H7 (cell line): Measurements from ENCODE around the gene SLC39A10. TPM values are rescaled to one million over a fixed set of nuclear protein-coding genes. Genes with fewer than 3 reads are reported as not detected.

Experiments used
- DNase-seq: peaks from one replicate; pipeline ENCODE4 v3.0.0; 2012
- H3K27me3 ChIP-seq: 2 replicates; pipeline ENCODE4 v1.6.0; 2011; ENCODE audit warnings: mild to moderate bottlenecking, low read length; ENCODE audit not compliant: control insufficient read depth, insufficient read depth
- H3K36me3 ChIP-seq: replicated peaks from 2 replicates; pipeline ENCODE4 v1.5.1; 2011; ENCODE audit warnings: low read length; ENCODE audit not compliant: control insufficient read depth, insufficient read depth
- H3K4me3 ChIP-seq: 2 replicates; pipeline ENCODE4 v1.5.1; 2011; ENCODE audit warnings: low read depth, mild to moderate bottlenecking, control low read depth, low read length, moderate library complexity; ENCODE audit not compliant: insufficient read depth
- total RNA-seq: library from RNA; depleted of rRNA; stranded (reverse); fragments of >200 nt; shearing (Covaris generic); gene quantifications from 2 replicates; pipeline ENCODE4 v1.2.3, GENCODE V29; 2014; rRNA removed

SLC39A10 gene
- total RNA-seq = 92.6 and 111 TPM in 2 replicates

GRCh38 chr2:195656859-195657633 lies at the start of gene SLC39A10:
Gene SLC39A10 (plus strand): TSS chr2:195657226. CDS start chr2:195680043, 22,817 bp downstream.
- peak; percentile 83 for DNase-seq
- H3K4me3 ChIP-seq = peak within 1 kb of the TSS; percentile 91
- H3K36me3 ChIP-seq = no peaks in the 10 kb centered on the region
- no peaks in the 10 kb centered on the region for H3K27me3 ChIP-seq

GRCh38 chr2:195608768-195609454 lies 48.1 kb upstream of the SLC39A10 start:
- no peaks in the 10 kb centered on the region; the same call in 1 of the 2 replicates for H3K36me3 ChIP-seq
- no peaks in the 10 kb centered on the region for H3K27me3 ChIP-seq
- H3K4me3 ChIP-seq = no peak overlapping the region
- DNase-seq = no peak

- no peak for DNase-seq
- Histone ChIP-seq H3K36me3 (no peaks in the 10 kb centered on the region; the same call in 1 of the 2 replicates), H3K27me3 (no peaks in the 10 kb centered on the region), H3K4me3 (no peak overlapping the region)
These were observed 46.3 kb upstream of the SLC39A10 start for GRCh38 chr2:195610717-195611116.

GRCh38 chr2:195612611-195613495 lies 44.2 kb upstream of the SLC39A10 start:
- H3K36me3 ChIP-seq = no peaks in the 10 kb centered on the region; the same call in 1 of the 2 replicates
- no peak overlapping the region for H3K4me3 ChIP-seq
- peak; percentile 65 for DNase-seq
- no peaks in the 10 kb centered on the region for H3K27me3 ChIP-seq

GRCh38 chr2:195613922-195614321 lies 43.1 kb upstream of the SLC39A10 start:
- Histone ChIP-seq H3K36me3 (no peaks in the 10 kb centered on the region; the same call in 1 of the 2 replicates), H3K27me3 (no peaks in the 10 kb centered on the region), H3K4me3 (no peak overlapping the region)
- DNase-seq = no peak

- no peaks in the 10 kb centered on the region for H3K36me3 ChIP-seq
- DNase-seq = no peak
- H3K27me3 ChIP-seq = no peaks in the 10 kb centered on the region
- H3K4me3 ChIP-seq = no peak overlapping the region
These were observed 37.4 kb upstream of the SLC39A10 start for GRCh38 chr2:195619590-195619989.

GRCh38 chr2:195620501-195620900 lies 36.5 kb upstream of the SLC39A10 start:
- no peak for DNase-seq
- Histone ChIP-seq H3K36me3 (no peaks in the 10 kb centered on the region), H3K27me3 (no peaks in the 10 kb centered on the region), H3K4me3 (no peak overlapping the region)

- DNase-seq = no peak
- H3K36me3 ChIP-seq = no peaks in the 10 kb centered on the region
- H3K27me3 ChIP-seq = no peaks in the 10 kb centered on the region
- H3K4me3 ChIP-seq = no peak overlapping the region
These were observed 34.1 kb upstream of the SLC39A10 start for GRCh38 chr2:195622966-195623365.

- no peak overlapping the region for H3K4me3 ChIP-seq
- no peak for DNase-seq
- H3K36me3 ChIP-seq = no peaks in the 10 kb centered on the region
These were observed 30.5 kb upstream of the SLC39A10 start for GRCh38 chr2:195626507-195626906.

GRCh38 chr2:195628666-195629065 lies 28.4 kb upstream of the SLC39A10 start:
- Histone ChIP-seq H3K4me3 (no peak overlapping the region), H3K27me3 (no peaks in the 10 kb centered on the region), H3K36me3 (peaks cover 2% of the 10 kb centered on the region; the same call in 1 of the 2 replicates)
- no peak for DNase-seq

More at GRCh38 chr2:195626507-195626906, 30.5 kb upstream of the SLC39A10 start:
- no peaks in the 10 kb centered on the region for H3K27me3 ChIP-seq

- Histone ChIP-seq H3K27me3 (no peaks in the 10 kb centered on the region), H3K36me3 (peaks cover 2% of the 10 kb centered on the region; the same call in 1 of the 2 replicates), H3K4me3 (no peak overlapping the region)
- DNase-seq = no peak
These were observed 24.0 kb upstream of the SLC39A10 start for GRCh38 chr2:195632856-195633572.

- no peaks in the 10 kb centered on the region for H3K27me3 ChIP-seq
- DNase-seq = no peak
- H3K36me3 ChIP-seq = peaks cover 2% of the 10 kb centered on the region; the same call in 1 of the 2 replicates
- no peak overlapping the region for H3K4me3 ChIP-seq
These were observed 23.5 kb upstream of the SLC39A10 start for GRCh38 chr2:195633573-195633870.

- H3K27me3 ChIP-seq = no peaks in the 10 kb centered on the region
- H3K36me3 ChIP-seq = peaks cover 2% of the 10 kb centered on the region; the same call in 1 of the 2 replicates
- no peak overlapping the region for H3K4me3 ChIP-seq
- DNase-seq = no peak
These were observed 23.1 kb upstream of the SLC39A10 start for GRCh38 chr2:195633974-195634373.

GRCh38 chr2:195636890-195637289 lies 20.1 kb upstream of the SLC39A10 start:
- Histone ChIP-seq H3K4me3 (no peak overlapping the region), H3K27me3 (no peaks in the 10 kb centered on the region), H3K36me3 (peaks cover 2% of the 10 kb centered on the region)
- DNase-seq = no peak
